Mucosa of descending colon (tissue), 3 donors: ENCODE measurements around the gene TTC13. TPM values are rescaled to one million over a fixed set of nuclear protein-coding genes. Genes with fewer than 3 reads are reported as not detected.

ENCODE experiments used
- ATAC-seq: fragments of 200-7000 bp; cut with Tn5 transposase; one replicate; pipeline ENCODE4 v1.9.1; 2020; ENCODE audit warnings: mild to moderate bottlenecking, moderate library complexity
- DNase-seq, 3 donors: peaks; one replicate each; pipeline ENCODE4 v3.0.0-alpha.2; 2020
- H3K36me3 ChIP-seq: fragments of 200-600 bp; one replicate; pipeline ENCODE4 v1.8.0; 2021; ENCODE audit warnings: low read depth, mild to moderate bottlenecking
- H3K4me1 ChIP-seq: fragments of 200-600 bp; one replicate; pipeline ENCODE4 v1.8.0; 2021; ENCODE audit warnings: low read depth, mild to moderate bottlenecking
- H3K4me3 ChIP-seq: fragments of 200-600 bp; one replicate; pipeline ENCODE4 v1.8.0; 2021; ENCODE audit warnings: mild to moderate bottlenecking
- H3K9me3 ChIP-seq: fragments of 200-600 bp; one replicate; pipeline ENCODE4 v1.8.0; 2021; ENCODE audit warnings: mild to moderate bottlenecking
- intact Hi-C, 2 donors: fragments of 100-400 bp; cut with DNase I in 1 of 2; cut with micrococcal nuclease in 1 of 2; formaldehyde crosslinking; loops; one replicate each; pipeline versions ENCODE4 v1.11.0 to v1.11.1; 2022; cut with DNase I, micrococcal nuclease
- long read RNA-seq, 2 donors: library from polyadenylated mRNA; unstranded; transcript quantifications; one replicate each; pipeline ENCODE4 v2.0.0, GENCODE V29; 2019 to 2021
- total RNA-seq, 3 donors: library from RNA; stranded (reverse); fragmentation: NEBNext Ultra II Directional in 2 of 3; extraction: Animal tissue kit (Norgen Biotek cat#: 25700) in 2 of 3; gene quantifications; one replicate each; pipeline versions ENCODE4 v1.2.1 to v1.2.4, GENCODE V29; 2021 to 2023
- TF ChIP-seq, protein P1 (sequence below): fragments of 200-600 bp; IDR thresholded peaks from one replicate; pipeline ENCODE4 v1.8.0; 2022; ENCODE audit warnings: antibody characterized with exemption, mild to moderate bottlenecking
- donor health status: DM: no; HTN: no; CAD: no; lungs with moderate emphysema.
- donor health status: DM: no; HTN: no; CAD: no.
- donor health status: DM: no; HTN: yes; CAD: no.

Gene TTC13, protein sequence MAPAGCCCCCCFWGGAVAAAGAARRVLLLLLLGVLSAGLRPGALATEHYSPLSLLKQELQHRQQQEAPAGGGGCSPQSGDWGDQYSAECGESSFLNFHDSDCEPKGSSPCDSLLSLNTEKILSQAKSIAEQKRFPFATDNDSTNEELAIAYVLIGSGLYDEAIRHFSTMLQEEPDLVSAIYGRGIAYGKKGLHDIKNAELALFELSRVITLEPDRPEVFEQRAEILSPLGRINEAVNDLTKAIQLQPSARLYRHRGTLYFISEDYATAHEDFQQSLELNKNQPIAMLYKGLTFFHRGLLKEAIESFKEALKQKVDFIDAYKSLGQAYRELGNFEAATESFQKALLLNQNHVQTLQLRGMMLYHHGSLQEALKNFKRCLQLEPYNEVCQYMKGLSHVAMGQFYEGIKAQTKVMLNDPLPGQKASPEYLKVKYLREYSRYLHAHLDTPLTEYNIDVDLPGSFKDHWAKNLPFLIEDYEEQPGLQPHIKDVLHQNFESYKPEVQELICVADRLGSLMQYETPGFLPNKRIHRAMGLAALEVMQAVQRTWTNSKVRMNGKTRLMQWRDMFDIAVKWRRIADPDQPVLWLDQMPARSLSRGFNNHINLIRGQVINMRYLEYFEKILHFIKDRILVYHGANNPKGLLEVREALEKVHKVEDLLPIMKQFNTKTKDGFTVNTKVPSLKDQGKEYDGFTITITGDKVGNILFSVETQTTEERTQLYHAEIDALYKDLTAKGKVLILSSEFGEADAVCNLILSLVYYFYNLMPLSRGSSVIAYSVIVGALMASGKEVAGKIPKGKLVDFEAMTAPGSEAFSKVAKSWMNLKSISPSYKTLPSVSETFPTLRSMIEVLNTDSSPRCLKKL
- 10 to 100 TPM; 24.0 to 39.7 (median 28.4) TPM for total RNA-seq
- long read RNA-seq, donor 1, partial matches to known transcripts = 2 of 13 reads
- long read RNA-seq, donor 1, other reads (novel, unspliced or antisense) = 10 of 13 reads
- long read RNA-seq, donor 2, partial matches to known transcripts = 1 of 8 reads
- long read RNA-seq, donor 2, other reads (novel, unspliced or antisense) = 4 of 8 reads

DNA sequence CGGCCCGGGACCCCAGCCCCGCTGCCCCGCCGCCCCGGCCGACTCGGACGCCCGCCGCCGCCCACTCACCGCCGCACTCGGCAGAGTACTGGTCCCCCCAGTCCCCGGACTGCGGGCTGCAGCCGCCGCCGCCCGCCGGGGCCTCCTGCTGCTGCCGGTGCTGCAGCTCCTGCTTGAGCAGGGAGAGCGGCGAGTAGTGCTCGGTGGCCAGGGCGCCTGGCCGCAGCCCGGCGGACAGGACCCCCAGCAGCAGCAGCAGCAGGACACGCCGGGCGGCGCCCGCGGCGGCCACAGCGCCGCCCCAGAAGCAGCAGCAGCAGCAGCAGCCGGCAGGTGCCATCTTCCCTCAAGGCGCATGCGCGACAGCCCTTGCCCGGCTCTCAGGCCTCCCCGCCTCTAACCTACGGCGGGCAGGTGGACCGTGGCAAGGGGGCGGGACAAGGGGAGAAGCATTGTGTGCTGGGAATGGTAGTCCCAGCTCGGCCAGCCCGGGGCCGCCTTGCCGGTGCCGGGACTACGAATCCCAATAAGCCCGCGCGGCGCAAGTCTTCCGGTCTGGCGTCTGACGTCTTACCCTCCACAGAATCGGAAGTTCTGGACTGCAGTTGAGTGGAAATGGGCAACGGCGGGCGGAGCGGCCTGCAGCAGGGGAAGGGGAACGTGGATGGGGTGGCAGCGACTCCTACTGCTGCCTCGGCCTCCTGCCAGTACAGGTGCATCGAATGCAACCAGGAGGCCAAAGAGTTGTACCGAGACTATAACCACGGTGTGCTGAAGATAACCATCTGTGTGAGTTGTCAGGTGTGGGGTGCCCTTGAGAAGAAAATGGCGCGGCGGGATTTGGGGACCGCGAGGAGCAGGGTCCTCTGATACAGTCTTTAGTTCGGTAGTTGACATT, at the start of gene TTC13, which contains the start of gene ARV1:
TTC13 (minus strand) TSS at position 371 of the 898 bp plus-strand sequence; CDS start at position 340, 31 bp downstream.
ARV1 (plus strand) TSS at position 604 of the 898 bp plus-strand sequence; CDS start at position 616, 12 bp downstream.
- TF ChIP-seq, protein P1, sequence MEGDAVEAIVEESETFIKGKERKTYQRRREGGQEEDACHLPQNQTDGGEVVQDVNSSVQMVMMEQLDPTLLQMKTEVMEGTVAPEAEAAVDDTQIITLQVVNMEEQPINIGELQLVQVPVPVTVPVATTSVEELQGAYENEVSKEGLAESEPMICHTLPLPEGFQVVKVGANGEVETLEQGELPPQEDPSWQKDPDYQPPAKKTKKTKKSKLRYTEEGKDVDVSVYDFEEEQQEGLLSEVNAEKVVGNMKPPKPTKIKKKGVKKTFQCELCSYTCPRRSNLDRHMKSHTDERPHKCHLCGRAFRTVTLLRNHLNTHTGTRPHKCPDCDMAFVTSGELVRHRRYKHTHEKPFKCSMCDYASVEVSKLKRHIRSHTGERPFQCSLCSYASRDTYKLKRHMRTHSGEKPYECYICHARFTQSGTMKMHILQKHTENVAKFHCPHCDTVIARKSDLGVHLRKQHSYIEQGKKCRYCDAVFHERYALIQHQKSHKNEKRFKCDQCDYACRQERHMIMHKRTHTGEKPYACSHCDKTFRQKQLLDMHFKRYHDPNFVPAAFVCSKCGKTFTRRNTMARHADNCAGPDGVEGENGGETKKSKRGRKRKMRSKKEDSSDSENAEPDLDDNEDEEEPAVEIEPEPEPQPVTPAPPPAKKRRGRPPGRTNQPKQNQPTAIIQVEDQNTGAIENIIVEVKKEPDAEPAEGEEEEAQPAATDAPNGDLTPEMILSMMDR = peak; percentile 44
- Histone ChIP-seq H3K4me1 (peaks cover 17% of the 10 kb centered on the region), H3K4me3 (peak within 1 kb of the TSS; percentile 75), H3K9me3 (no peaks in the 10 kb centered on the region), H3K36me3 (no peaks in the 10 kb centered on the region)
- peak; percentile 98 for ATAC-seq
- intact Hi-C loops = no loop called here
- DNase-seq = peak; percentile 98 to 100 (median 99)

DNA sequence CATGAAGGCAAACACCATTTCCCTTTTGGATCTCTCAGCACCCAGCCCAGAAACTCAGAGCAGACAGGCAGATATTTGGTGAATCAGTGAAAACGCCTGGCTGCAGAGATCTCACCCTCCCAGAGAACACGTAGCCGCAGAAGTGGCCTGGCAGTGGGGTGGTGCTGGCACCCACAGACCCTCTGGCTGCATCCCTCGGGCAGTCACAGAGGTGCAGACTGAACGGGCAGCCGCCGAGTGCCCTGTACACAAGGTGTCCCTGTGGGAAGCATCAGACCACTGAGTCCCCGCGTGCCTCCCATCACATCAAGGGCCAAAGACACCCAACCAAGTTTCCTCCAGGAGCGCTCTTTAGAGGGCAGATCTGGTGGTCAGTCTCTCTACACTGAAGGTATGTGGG, 49.3 kb upstream of the TTC13 start:
- ATAC-seq (no peak), DNase-seq (no peak)
- TF ChIP-seq, protein P1 = no peak
- Histone ChIP-seq H3K9me3 (no peaks in the 10 kb centered on the region), H3K4me3 (no peak overlapping the region), H3K36me3 (no peaks in the 10 kb centered on the region), H3K4me1 (no peaks in the 10 kb centered on the region)
- intact Hi-C loops = no loop called here

DNA sequence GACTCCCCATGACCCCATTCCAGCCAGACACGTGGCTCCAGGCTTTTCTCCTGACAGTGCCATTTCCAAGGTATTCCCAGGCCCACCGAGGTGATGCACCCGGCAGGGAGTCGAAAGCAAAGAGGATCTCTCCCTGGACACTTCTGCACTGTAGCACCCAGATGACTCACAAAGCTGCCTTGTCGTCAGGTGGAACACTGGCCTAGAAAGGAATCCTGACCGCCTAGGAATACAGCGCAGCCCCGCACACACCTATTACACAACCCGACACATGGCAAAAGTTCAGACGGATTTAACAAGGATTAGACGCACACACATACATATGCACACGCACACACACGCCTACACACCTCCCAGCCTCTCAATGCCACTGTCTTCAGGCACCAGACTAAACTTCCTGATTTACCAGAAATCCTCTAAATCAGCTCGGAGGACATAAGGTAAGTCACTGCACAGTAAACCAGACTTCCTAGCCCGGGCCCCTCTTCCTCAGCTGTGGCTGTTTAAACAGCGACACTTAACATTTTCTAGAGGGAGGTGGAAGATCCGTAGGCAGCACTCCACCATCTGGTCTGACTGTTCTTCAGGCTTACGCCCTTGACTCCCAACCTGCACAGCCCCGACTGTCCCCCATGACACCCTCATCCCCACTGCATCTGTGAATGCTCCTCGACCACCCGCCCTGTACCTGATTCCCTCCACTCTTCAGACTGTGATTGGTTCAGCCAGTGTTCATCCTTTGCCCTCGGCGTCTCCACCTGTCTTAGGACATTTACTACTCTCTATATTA, 48.7 kb upstream of the TTC13 start:
- H3K36me3 ChIP-seq = no peaks in the 10 kb centered on the region
- H3K4me1 ChIP-seq = no peaks in the 10 kb centered on the region
- ATAC-seq (no peak), DNase-seq (no peak)
- H3K4me3 ChIP-seq = no peak overlapping the region
- no peaks in the 10 kb centered on the region for H3K9me3 ChIP-seq
- TF ChIP-seq, protein P1 = no peak
- intact Hi-C loops = no loop called here

DNA sequence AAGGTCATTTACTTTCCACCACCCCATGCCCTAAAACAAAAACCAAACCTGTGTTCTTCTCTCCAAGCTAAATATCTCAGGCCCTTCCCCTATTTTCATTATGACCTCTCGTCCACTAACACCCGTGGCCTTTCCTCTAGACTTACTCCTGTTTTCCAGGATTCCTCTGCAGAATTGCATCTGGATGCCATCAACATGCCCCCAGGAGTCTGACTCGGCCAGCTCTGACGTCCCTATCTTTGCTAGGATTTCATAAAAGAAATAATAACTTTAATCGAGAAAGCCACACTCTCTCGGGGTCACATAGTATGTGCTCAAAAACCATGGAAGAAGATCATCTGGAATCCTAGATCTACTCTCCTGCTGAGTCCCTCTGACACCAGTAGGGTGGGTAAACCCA, 47.9 kb upstream of the TTC13 start:
- no peaks in the 10 kb centered on the region for H3K4me1 ChIP-seq

More for the DNA sequence above, 47.9 kb upstream of the TTC13 start:
- Histone ChIP-seq H3K9me3 (no peaks in the 10 kb centered on the region), H3K36me3 (no peaks in the 10 kb centered on the region), H3K4me3 (no peak overlapping the region)
- ATAC-seq = no peak
- intact Hi-C loops = no loop called here
- no peak for DNase-seq
- TF ChIP-seq, protein P1 = no peak
